Natural killer cell (primary cell): ENCODE measurements around the gene NOXA1. TPM values are rescaled to one million over a fixed set of nuclear protein-coding genes. Genes with fewer than 3 reads are reported as not detected.

ENCODE experiments used
- ATAC-seq, 3 donors: fragments of 150-1000 bp in 2 of 3; fragments of 200-7000 bp in 1 of 3; cut with Tn5 transposase; 1 replicate in 1 of 3; 2 replicates in 2 of 3; pipeline ENCODE4 v1.10.0; 2021; ENCODE audit warnings: mild to moderate bottlenecking in 2 of 3, moderate library complexity in 2 of 3
- DNase-seq, 2 donors: peaks; one replicate each; pipeline versions ENCODE4 v3.0.0 to v3.0.0-alpha.2; 2013 to 2021; ENCODE audit warnings: mixed read lengths in 1 of 2
- H3K27ac ChIP-seq: one replicate; pipeline ENCODE4 v1.5.1; 2013; ENCODE audit warnings: mild to moderate bottlenecking, low read length
- H3K27me3 ChIP-seq: one replicate; pipeline ENCODE4 v1.6.1; 2013; ENCODE audit warnings: low read length; ENCODE audit not compliant: control insufficient read depth, insufficient read depth
- H3K36me3 ChIP-seq: one replicate; pipeline ENCODE4 v1.6.1; 2013; ENCODE audit warnings: low read length; ENCODE audit not compliant: control insufficient read depth, insufficient read depth
- H3K4me1 ChIP-seq: one replicate; pipeline ENCODE4 v1.6.1; 2013; ENCODE audit warnings: low read length; ENCODE audit not compliant: control insufficient read depth, insufficient read depth
- H3K4me3 ChIP-seq: one replicate; pipeline ENCODE4 v1.5.1; 2013; ENCODE audit warnings: low read length
- H3K9me3 ChIP-seq: one replicate; pipeline ENCODE4 v1.6.1; 2013; ENCODE audit warnings: low read length; ENCODE audit not compliant: control insufficient read depth, insufficient read depth
- H3K27ac Mint-ChIP-seq, 2 donors: one replicate each; pipeline ENCODE4 v1.8.0; 2022; ENCODE audit warnings: mild to moderate bottlenecking in 2 of 2, mixed read lengths in 2 of 2, moderate library complexity in 1 of 2
- H3K27me3 Mint-ChIP-seq, 2 donors: one replicate each; pipeline ENCODE4 v1.8.0; 2022; ENCODE audit warnings: low read depth in 2 of 2, mixed read lengths in 2 of 2
- H3K36me3 Mint-ChIP-seq: one replicate; pipeline ENCODE4 v1.8.0; 2022; ENCODE audit warnings: mixed read lengths
- H3K4me1 Mint-ChIP-seq, 2 donors: one replicate each; pipeline ENCODE4 v1.8.0; 2022; ENCODE audit warnings: mixed read lengths in 2 of 2
- H3K4me3 Mint-ChIP-seq: one replicate; pipeline ENCODE4 v1.8.0; 2022; ENCODE audit warnings: mild to moderate bottlenecking, moderate library complexity, mixed read lengths
- H3K9me3 Mint-ChIP-seq, 2 donors: one replicate each; pipeline ENCODE4 v1.8.0; 2022; ENCODE audit warnings: mixed read lengths in 2 of 2
- CTCF ChIP-seq: fragments of 200-600 bp; IDR thresholded peaks from one replicate; pipeline ENCODE4 v1.8.0; 2022; ENCODE audit warnings: antibody characterized with exemption
- WGBS: methylation state at CpG from one replicate; pipeline ENCODE4 v1.1.7; 2013; ENCODE audit warnings: missing lambda C conversion rate; ENCODE audit not compliant: insufficient coverage; 5-methylcytosine and 5-hydroxymethylcytosine counted together
- intact Hi-C: fragments of 100-400 bp; cut with micrococcal nuclease; formaldehyde crosslinking; loops from one replicate; pipeline ENCODE4 v1.14.2; 2022
- total RNA-seq, 4 donors: library from RNA; stranded (reverse); fragments of 120-200 nt in 1 of 4; gene quantifications; one replicate each; pipeline versions ENCODE4 v1.2.3 to v1.2.4, GENCODE V29; 2013 to 2022

Gene NOXA1
- total RNA-seq, 3 donors from 2014 or later (not counting 1 experiment from before 2014, with no cell fraction given): 4.7 to 10.0 (median 7.7) TPM

GRCh38 chr9:137394866-137395665 lies 28.1 kb upstream of the NOXA1 start:
- DNase-seq (no peak), ATAC-seq (no peak)
- no peaks in the 10 kb centered on the region for H3K36me3 ChIP-seq
- Mint-ChIP-seq H3K36me3 (no peaks in the 10 kb centered on the region), H3K4me3 (no peak overlapping the region), H3K9me3 (no peaks in the 10 kb centered on the region), H3K4me1 (peaks cover 5 to 19% of the 10 kb centered on the region in 2 donors), H3K27me3 (no peaks in the 10 kb centered on the region), H3K27ac (no peak overlapping the region)
- intact Hi-C loops: no loop called here
- WGBS: 96% methylated on average over 33 of the region's 36 CpGs
- no peak for TF ChIP-seq CTCF
- H3K9me3 ChIP-seq: no peaks in the 10 kb centered on the region
- no peak overlapping the region for H3K27ac ChIP-seq
- peaks cover 10% of the 10 kb centered on the region for H3K4me1 ChIP-seq
- H3K27me3 ChIP-seq: no peaks in the 10 kb centered on the region
- no peak overlapping the region for H3K4me3 ChIP-seq

- Mint-ChIP-seq H3K4me1 (peaks cover 5 to 14% of the 10 kb centered on the region in 2 donors), H3K9me3 (no peaks in the 10 kb centered on the region), H3K27me3 (no peaks in the 10 kb centered on the region), H3K27ac (no peak overlapping the region), H3K4me3 (no peak overlapping the region), H3K36me3 (no peaks in the 10 kb centered on the region)
- DNase-seq (no peak), ATAC-seq (no peak)
- peaks cover 7% of the 10 kb centered on the region for H3K4me1 ChIP-seq
- H3K9me3 ChIP-seq: no peaks in the 10 kb centered on the region
- intact Hi-C loops: no loop called here
- no peak overlapping the region for H3K4me3 ChIP-seq
- WGBS: 98% methylated on average over 11 of the region's 11 CpGs
- no peak for TF ChIP-seq CTCF
- no peaks in the 10 kb centered on the region for H3K27me3 ChIP-seq
- no peak overlapping the region for H3K27ac ChIP-seq
- H3K36me3 ChIP-seq: no peaks in the 10 kb centered on the region
These were observed 27.6 kb upstream of the NOXA1 start for GRCh38 chr9:137395666-137396010.

GRCh38 chr9:137396227-137396626 lies 27.0 kb upstream of the NOXA1 start:
- H3K36me3 ChIP-seq: no peaks in the 10 kb centered on the region
- intact Hi-C loops: no loop called here
- no peaks in the 10 kb centered on the region for H3K9me3 Mint-ChIP-seq
- no peak overlapping the region for H3K27ac ChIP-seq
- H3K4me1 ChIP-seq: peaks cover 3% of the 10 kb centered on the region
- no peaks in the 10 kb centered on the region for H3K27me3 ChIP-seq
- no peak overlapping the region for H3K4me3 ChIP-seq
- no peak overlapping the region for H3K4me3 Mint-ChIP-seq
- WGBS: 93% methylated on average over 15 of the region's 15 CpGs
- ATAC-seq (no peak), DNase-seq (no peak)
- TF ChIP-seq CTCF: no peak
- no peaks in the 10 kb centered on the region for H3K27me3 Mint-ChIP-seq
- H3K9me3 ChIP-seq: no peaks in the 10 kb centered on the region
- H3K4me1 Mint-ChIP-seq: peaks cover 5 to 12% of the 10 kb centered on the region in 2 donors
- H3K27ac Mint-ChIP-seq: no peak overlapping the region
- no peaks in the 10 kb centered on the region for H3K36me3 Mint-ChIP-seq
